HEK293T (cell line): Measurements from ENCODE around the gene NSUN2.

ENCODE experiments used
- CTCF ChIA-PET: fragments of 350-600 bp; formaldehyde crosslinking; extraction: SDS; loops from one replicate; lab custom pipeline; 2021; ENCODE audit warnings: antibody characterized with exemption, inconsistent platforms; lab: Yijun Ruan, JAX
- POLR2A ChIA-PET: fragments of 350-600 bp; formaldehyde crosslinking; extraction: SDS; loops from one replicate; lab custom pipeline; 2020; ENCODE audit warnings: antibody characterized with exemption, inconsistent platforms; lab: Yijun Ruan, JAX
- DNase-seq: peaks from one replicate; pipeline ENCODE4 v3.0.0; 2012; ENCODE audit warnings: mixed read lengths; ENCODE audit errors: extremely low spot score
- ARNT ChIP-seq: fragments of 450-650 bp; IDR thresholded peaks from 2 replicates; pipeline ENCODE4 v1.6.1; 2017; ENCODE audit warnings: mild to moderate bottlenecking
- BHLHE40 ChIP-seq: fragments of 450-650 bp; IDR thresholded peaks from 2 replicates; pipeline ENCODE4 v1.6.1; 2016; ENCODE audit warnings: mild to moderate bottlenecking, moderate library complexity, borderline replicate concordance
- CTBP1 ChIP-seq: fragments of 450-650 bp; IDR thresholded peaks from 2 replicates; pipeline ENCODE4 v1.6.1; 2016; ENCODE audit warnings: borderline replicate concordance
- ELF4 ChIP-seq: fragments of 450-650 bp; IDR thresholded peaks from 2 replicates; pipeline ENCODE4 v1.6.1; 2017; ENCODE audit warnings: antibody characterized with exemption
- FOXA1 ChIP-seq: fragments of 450-650 bp; IDR thresholded peaks from 2 replicates; pipeline ENCODE4 v1.6.1; 2016; ENCODE audit warnings: mild to moderate bottlenecking
- FOXK2 ChIP-seq: fragments of 450-650 bp; IDR thresholded peaks from 2 replicates; pipeline ENCODE4 v1.6.1; 2016; ENCODE audit warnings: mild to moderate bottlenecking
- FOXM1 ChIP-seq: fragments of 450-650 bp; IDR thresholded peaks from 2 replicates; pipeline ENCODE4 v1.6.1; 2017; ENCODE audit warnings: mild to moderate bottlenecking, borderline replicate concordance
- HDGF ChIP-seq: fragments of 450-650 bp; IDR thresholded peaks from 2 replicates; pipeline ENCODE4 v1.6.1; 2017; ENCODE audit warnings: antibody characterized with exemption, borderline replicate concordance
- L3MBTL2 ChIP-seq: fragments of 450-650 bp; conservative IDR thresholded peaks from 2 replicates; pipeline ENCODE4 v1.6.1; 2016; ENCODE audit warnings: mild to moderate bottlenecking
- LEF1 ChIP-seq: fragments of 450-650 bp; IDR thresholded peaks from 2 replicates; pipeline ENCODE4 v1.6.1; 2017; ENCODE audit warnings: mild to moderate bottlenecking, borderline replicate concordance
- NFRKB ChIP-seq: fragments of 450-650 bp; IDR thresholded peaks from 2 replicates; pipeline ENCODE4 v1.6.1; 2016; ENCODE audit warnings: mild to moderate bottlenecking, moderate library complexity
- SP1 ChIP-seq: fragments of 450-650 bp; IDR thresholded peaks from 2 replicates; pipeline ENCODE4 v1.6.1; 2017
- SUZ12 ChIP-seq: fragments of 450-650 bp; IDR thresholded peaks from 2 replicates; pipeline ENCODE4 v1.6.1; 2016; ENCODE audit warnings: mild to moderate bottlenecking
- TARDBP ChIP-seq: fragments of 450-650 bp; IDR thresholded peaks from 2 replicates; pipeline ENCODE4 v1.6.1; 2016
- ZNF384 ChIP-seq: fragments of 450-650 bp; IDR thresholded peaks from 2 replicates; pipeline ENCODE4 v1.6.1; 2016
- TF ChIP-seq, protein P1 (sequence below): fragments of 450-650 bp; IDR thresholded peaks from 2 replicates; pipeline ENCODE4 v1.6.1; 2016

NSUN2 gene

GRCh38 chr5:6634788-6635430, 2.1 kb upstream of the NSUN2 start:
- ChIA-PET CTCF (no interaction called here), POLR2A (interaction anchor here (0.8 kb wide), 1 partner anchor 74 kb away, joined by 3 read pairs; no protein-coding TSS in a partner anchor)
- TF ChIP-seq LEF1 = no peak
- TF ChIP-seq CTBP1 = no peak
- TF ChIP-seq FOXA1 = no peak
- TF ChIP-seq FOXK2 = no peak
- TF ChIP-seq ELF4 = no peak
- TF ChIP-seq BHLHE40 = no peak
- TF ChIP-seq SUZ12 = no peak
- TF ChIP-seq ARNT = no peak
- no peak for TF ChIP-seq FOXM1
- no peak for TF ChIP-seq L3MBTL2
- TF ChIP-seq HDGF = no peak
- no peak for TF ChIP-seq NFRKB
- TF ChIP-seq ZNF384 = no peak
- TF ChIP-seq TARDBP = no peak
- TF ChIP-seq, protein P1, sequence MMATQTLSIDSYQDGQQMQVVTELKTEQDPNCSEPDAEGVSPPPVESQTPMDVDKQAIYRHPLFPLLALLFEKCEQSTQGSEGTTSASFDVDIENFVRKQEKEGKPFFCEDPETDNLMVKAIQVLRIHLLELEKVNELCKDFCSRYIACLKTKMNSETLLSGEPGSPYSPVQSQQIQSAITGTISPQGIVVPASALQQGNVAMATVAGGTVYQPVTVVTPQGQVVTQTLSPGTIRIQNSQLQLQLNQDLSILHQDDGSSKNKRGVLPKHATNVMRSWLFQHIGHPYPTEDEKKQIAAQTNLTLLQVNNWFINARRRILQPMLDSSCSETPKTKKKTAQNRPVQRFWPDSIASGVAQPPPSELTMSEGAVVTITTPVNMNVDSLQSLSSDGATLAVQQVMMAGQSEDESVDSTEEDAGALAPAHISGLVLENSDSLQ = no peak
- no peak for TF ChIP-seq SP1
- DNase-seq = no peak

- DNase-seq = peak; percentile 17
Measured at GRCh38 chr5:6634306-6634705, 1.5 kb upstream of the NSUN2 start.

GRCh38 chr5:6633469-6634245, 813 bp upstream of the NSUN2 start:
- ChIA-PET POLR2A (interaction anchor here (0.6 to 1.8 kb wide), 10 partner anchors 8 to 99 kb away, joined by 3 to 7 read pairs (median 4); partner anchors contain the start of gene TENT4A), CTCF (no interaction called here)
- no peak for TF ChIP-seq SUZ12
- peak; percentile 57 for TF ChIP-seq L3MBTL2
- DNase-seq = peak; percentile 9

More at GRCh38 chr5:6634306-6634705, 1.5 kb upstream of the NSUN2 start:
- ChIA-PET POLR2A (interaction anchor here (0.8 kb wide), 1 partner anchor 75 kb away, joined by 3 read pairs; no protein-coding TSS in a partner anchor), CTCF (no interaction called here)
- TF ChIP-seq BHLHE40 (no peak), HDGF (no peak), L3MBTL2 (no peak), SP1 (no peak), NFRKB (no peak), ARNT (no peak), SUZ12 (no peak), FOXA1 (no peak), ZNF384 (no peak), CTBP1 (no peak), ELF4 (no peak), FOXM1 (no peak), LEF1 (no peak), FOXK2 (no peak), TARDBP (no peak)
- TF ChIP-seq, protein P1 = no peak

DNA sequence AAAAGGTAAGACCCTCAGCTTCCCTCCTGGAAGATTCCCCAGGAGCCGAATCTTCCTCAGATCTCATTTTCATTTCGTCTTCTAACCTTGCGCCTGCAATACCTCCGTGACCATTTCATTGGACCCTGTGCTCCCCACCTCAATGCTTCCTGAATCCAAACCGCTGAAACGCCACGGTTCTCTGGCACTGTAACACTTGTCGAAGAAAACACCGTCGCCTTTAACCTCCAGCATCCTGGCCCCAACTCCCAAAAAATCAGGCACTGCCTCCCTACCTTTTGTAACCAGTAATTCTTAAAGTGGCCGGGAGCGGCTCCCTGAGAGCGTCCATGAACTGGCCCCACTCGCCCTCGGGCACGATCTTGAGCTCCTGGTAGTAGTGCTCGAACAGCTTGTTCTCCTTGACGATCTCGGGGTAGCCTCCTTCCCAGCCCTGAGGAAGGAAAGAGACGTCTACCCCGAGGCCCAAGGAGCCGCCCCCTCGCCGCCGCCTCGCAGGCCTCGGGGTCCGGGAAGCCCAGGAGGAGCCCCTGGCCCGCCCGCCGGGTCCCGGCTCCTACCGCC, 438 bp downstream of the NSUN2 start:
- POLR2A ChIA-PET = interaction anchor here (0.9 to 1.8 kb wide), 7 partner anchors 10 to 96 kb away, joined by 3 to 7 read pairs (median 5); no protein-coding TSS in a partner anchor
- CTCF ChIA-PET = no interaction called here
- peak; percentile 42 for DNase-seq

DNA sequence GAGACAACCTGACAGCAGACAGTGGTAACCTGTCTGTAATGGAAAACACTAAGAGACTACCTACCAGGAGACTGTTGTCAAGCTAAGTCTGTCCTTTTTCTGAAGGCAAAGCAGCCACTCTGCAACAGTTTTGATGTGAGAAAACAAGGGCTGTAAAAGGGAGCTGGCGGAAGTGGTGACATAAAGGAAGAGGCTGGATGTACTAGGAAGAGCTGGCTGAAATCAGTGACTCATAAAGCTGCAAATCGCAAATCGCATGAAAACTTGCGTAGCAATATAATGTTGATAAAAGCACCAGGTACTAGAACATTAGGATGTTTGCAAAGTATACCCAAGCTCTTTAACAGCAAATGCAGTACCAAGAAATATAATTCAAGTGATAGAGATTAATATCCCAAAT, 1.4 kb downstream of the NSUN2 start:
- CTCF ChIA-PET = no interaction called here
- POLR2A ChIA-PET = no interaction called here
- no peak for DNase-seq
- TF ChIP-seq FOXK2 (no peak), BHLHE40 (no peak), NFRKB (no peak), FOXA1 (no peak)

More for the DNA sequence above, 438 bp downstream of the NSUN2 start:
- no peak for TF ChIP-seq SP1
- TF ChIP-seq LEF1 = no peak
- TF ChIP-seq, protein P1 = no peak
- TF ChIP-seq HDGF = no peak
- TF ChIP-seq ELF4 = no peak
- no peak for TF ChIP-seq ZNF384
- no peak for TF ChIP-seq NFRKB

DNA sequence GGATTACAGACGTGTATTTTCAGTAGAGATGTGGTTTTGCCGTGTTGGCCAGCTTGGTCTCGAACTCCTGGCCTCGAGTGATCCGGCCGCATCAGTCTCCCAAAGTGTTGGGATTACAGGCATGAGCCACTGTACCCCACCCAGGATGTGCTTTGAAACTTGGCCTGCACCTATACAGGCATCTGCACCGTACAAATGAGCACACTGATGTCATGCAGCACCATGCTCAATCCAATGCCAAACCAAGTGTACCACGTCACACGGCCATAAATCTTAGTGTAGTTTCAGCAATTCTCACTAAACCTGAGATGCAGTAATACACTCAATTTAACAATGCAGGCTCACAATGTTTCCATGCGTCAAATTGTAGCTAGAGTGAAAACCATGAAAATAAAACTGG, 6.3 kb downstream of the NSUN2 start:
- CTCF ChIA-PET = no interaction called here
- no peak for TF ChIP-seq CTBP1
- POLR2A ChIA-PET = no interaction called here
- no peak for DNase-seq
